ENCODE measurements around the gene RAB40C.

DNA sequence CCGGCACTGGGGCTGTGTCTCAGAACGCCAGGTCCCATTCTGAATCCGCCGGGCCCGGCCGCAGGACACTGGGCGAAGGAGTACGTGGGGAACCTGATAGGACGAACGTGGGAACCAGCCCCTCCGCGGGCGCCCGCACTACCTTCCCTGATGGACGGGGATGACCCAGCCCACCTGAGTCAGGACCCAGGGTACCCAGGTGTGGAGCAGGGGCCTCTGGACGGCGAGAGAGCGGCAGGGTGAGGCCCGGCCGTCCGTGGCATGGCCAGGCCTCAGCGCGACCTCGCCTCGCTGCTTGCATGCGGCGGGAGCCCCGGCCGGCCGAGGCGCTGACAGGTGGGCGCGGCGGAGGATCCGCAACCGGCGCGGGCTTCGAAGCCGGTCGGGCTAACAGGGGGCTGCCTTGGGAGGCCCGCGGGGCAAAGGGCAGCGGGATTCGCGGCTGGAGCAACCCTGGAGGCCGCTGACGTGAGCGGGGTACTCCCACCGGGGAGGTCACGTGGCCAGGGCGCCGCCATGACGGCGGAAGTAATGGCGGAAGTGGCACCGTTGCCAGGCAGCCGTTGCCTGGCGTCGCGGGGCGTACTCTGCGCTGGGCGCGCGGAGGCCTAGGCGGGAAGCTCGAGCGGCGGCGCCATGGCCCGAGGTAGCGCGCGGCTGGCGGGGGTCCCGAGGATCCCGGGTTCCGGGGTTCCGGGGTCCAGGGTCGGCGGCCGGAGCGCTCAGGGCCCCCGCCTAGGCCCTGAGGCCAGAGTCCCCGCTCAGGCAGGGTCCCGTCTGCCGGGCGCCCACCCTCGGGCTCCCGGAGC lies 59.1 kb downstream of the RAB40C start, which contains the start of gene WDR90:
- no peak for TF ChIP-seq EZH2 (IDR thresholded peaks at IDR 0.05; ENCODE audit: borderline replicate concordance, insufficient read depth, low read depth, low read length, poor library complexity, severe bottlenecking)
- TF ChIP-seq, protein P1, sequence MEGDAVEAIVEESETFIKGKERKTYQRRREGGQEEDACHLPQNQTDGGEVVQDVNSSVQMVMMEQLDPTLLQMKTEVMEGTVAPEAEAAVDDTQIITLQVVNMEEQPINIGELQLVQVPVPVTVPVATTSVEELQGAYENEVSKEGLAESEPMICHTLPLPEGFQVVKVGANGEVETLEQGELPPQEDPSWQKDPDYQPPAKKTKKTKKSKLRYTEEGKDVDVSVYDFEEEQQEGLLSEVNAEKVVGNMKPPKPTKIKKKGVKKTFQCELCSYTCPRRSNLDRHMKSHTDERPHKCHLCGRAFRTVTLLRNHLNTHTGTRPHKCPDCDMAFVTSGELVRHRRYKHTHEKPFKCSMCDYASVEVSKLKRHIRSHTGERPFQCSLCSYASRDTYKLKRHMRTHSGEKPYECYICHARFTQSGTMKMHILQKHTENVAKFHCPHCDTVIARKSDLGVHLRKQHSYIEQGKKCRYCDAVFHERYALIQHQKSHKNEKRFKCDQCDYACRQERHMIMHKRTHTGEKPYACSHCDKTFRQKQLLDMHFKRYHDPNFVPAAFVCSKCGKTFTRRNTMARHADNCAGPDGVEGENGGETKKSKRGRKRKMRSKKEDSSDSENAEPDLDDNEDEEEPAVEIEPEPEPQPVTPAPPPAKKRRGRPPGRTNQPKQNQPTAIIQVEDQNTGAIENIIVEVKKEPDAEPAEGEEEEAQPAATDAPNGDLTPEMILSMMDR (IDR thresholded peaks at IDR 0.05) = no peak

Measured in B cell (primary cell).